Hepatocyte (in vitro differentiated cells): ENCODE data around the gene ZNF605.

Experiments
- CTCF ChIP-seq: fragments of 200-600 bp; sonication (generic); IDR thresholded peaks from 2 replicates; pipeline ENCODE4 v1.5.1; 2016; ENCODE audit warnings: antibody characterized with exemption, mild to moderate bottlenecking; ENCODE audit not compliant: poor library complexity
- EZH2 ChIP-seq: fragments of 200-600 bp; sonication (generic); IDR thresholded peaks from 2 replicates; pipeline ENCODE4 v1.6.1; 2016; ENCODE audit warnings: antibody characterized with exemption, mild to moderate bottlenecking, borderline replicate concordance

DNA sequence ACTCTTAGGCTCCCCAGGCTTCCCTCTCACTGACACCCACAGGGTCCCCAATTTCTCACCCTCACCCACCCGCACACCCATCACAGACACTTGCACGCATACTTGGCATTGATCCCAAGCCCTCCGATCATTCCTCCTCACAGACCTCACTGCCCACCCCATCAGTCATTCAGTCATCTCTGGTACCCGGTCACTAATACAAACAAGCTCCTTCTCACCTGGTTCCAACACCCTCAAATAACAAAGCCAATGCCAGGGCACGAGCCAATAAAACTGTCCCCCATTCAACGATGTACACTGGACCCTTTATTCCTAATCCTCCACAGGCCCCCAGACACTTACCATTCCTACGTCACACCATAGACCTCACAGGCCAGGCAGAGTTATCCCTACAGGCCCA lies 2.3 kb downstream of the ZNF605 start:
- TF ChIP-seq CTCF (no peak), EZH2 (no peak)
